H1 (cell line): ENCODE results near the gene ZNF512. TPM values are rescaled to one million over a fixed set of nuclear protein-coding genes. Genes with fewer than 3 reads are reported as not detected.

Experiments used
- SRF ChIP-seq: IDR thresholded peaks from 2 replicates; pipeline ENCODE4 v1.6.1; 2011; ENCODE audit warnings: mild to moderate bottlenecking, low read depth, low read length, moderate library complexity
- SUZ12 ChIP-seq: fragments of 200-600 bp; sonication (generic); IDR thresholded peaks from 2 replicates; pipeline ENCODE4 v1.6.1; 2012; ENCODE audit warnings: mild to moderate bottlenecking, inconsistent platforms, low read length, moderate library complexity, mixed read lengths
- ZNF274 ChIP-seq: IDR thresholded peaks from 2 replicates; pipeline ENCODE4 v1.7.0; 2012; ENCODE audit warnings: low read length, borderline replicate concordance; ENCODE audit errors: extremely low read depth
- polyA plus RNA-seq, 7 experiments: library from polyadenylated mRNA; depleted of rRNA in 3 of 7; stranded (reverse) in 5 of 7; unstranded in 2 of 7; fragments of >200 nt in 5 of 7; fragments of 200-250 nt in 2 of 7; gene quantifications; 1 replicate in 5 of 7; 2 replicates in 1 of 7; 4 replicates in 1 of 7; pipeline versions ENCODE4 v1.2.1 to v1.2.3, GENCODE V29; 2011 to 2013; ENCODE audit warnings: missing spikeins in 2 of 7, mixed read lengths in 2 of 7
- total RNA-seq: library from RNA; stranded (reverse); fragmentation: NEBNext Ultra II Directional; extraction: Animal tissue kit (Norgen Biotek cat#: 25700); gene quantifications from 2 replicates; pipeline ENCODE4 v1.2.1, GENCODE V29; 2021

ZNF512 gene
- total and polyA plus RNA-seq, 2 of the 8 experiments (the other 6 are each of a cell fraction or from before 2014, with no cell fraction given), result 17.6 to 37.9 TPM

DNA sequence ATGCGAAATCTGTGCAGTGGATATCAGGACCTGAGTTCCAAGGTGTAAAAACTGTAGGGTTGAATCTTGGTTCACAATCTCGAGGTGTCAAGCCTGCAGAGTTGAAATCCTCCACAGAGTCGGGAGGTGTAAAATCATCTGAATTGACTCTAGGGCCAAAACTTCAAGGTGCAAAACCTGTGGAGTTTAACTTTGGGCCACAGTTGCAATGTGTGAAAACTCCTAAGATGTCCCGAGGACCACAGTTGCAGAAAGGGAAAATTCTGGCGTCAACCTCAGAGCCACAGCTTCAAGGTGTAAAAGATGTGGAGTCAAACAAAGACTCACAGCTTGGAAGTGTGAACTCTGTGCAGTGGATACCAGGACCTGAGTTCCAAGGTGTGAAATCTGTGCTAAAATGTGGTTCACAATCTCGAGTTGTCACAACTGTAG lies 9.8 kb upstream of the ZNF512 start (continued):
- TF ChIP-seq ZNF274, result no peak
- no peak for TF ChIP-seq SUZ12
- no peak for TF ChIP-seq SRF
